Ishikawa (cell line): ENCODE results near the gene STK25.

Experiments used
- CEBPB ChIP-seq: IDR thresholded peaks from 2 replicates; pipeline ENCODE4 v1.6.1; 2012
- CREB1 ChIP-seq: IDR thresholded peaks from 2 replicates; pipeline ENCODE4 v1.6.1; 2012; ENCODE audit warnings: low read depth
- EGR1 ChIP-seq: IDR thresholded peaks from 2 replicates; pipeline ENCODE4 v1.6.1; 2012
- EP300 ChIP-seq: IDR thresholded peaks from 2 replicates; pipeline ENCODE4 v1.6.1; 2012; ENCODE audit warnings: borderline replicate concordance
- FOXM1 ChIP-seq: IDR thresholded peaks from 2 replicates; pipeline ENCODE4 v1.6.1; 2012; ENCODE audit warnings: low read depth, borderline replicate concordance
- MAX ChIP-seq: IDR thresholded peaks from 2 replicates; pipeline ENCODE4 v1.6.1; 2012
- NFIC ChIP-seq: IDR thresholded peaks from 2 replicates; pipeline ENCODE4 v1.6.1; 2012
- TAF1 ChIP-seq: IDR thresholded peaks from 2 replicates; pipeline ENCODE4 v1.6.1; 2012; ENCODE audit warnings: low read depth, mild to moderate bottlenecking
- TCF12 ChIP-seq: IDR thresholded peaks from 2 replicates; pipeline ENCODE4 v1.6.1; 2012; ENCODE audit warnings: low read depth
- TEAD4 ChIP-seq: IDR thresholded peaks from 2 replicates; pipeline ENCODE4 v1.6.1; 2012
- YY1 ChIP-seq: IDR thresholded peaks from 2 replicates; pipeline ENCODE4 v1.6.1; 2012; ENCODE audit warnings: low read depth
- ZBTB7A ChIP-seq: IDR thresholded peaks from 2 replicates; pipeline ENCODE4 v1.6.1; 2012; ENCODE audit warnings: low read depth
- TF ChIP-seq, protein P1 (sequence below): IDR thresholded peaks from 2 replicates; pipeline ENCODE4 v1.6.1; 2012
- TF ChIP-seq, protein P2 (sequence below): IDR thresholded peaks from 2 replicates; pipeline ENCODE4 v1.6.1; 2012; ENCODE audit warnings: low read depth, mild to moderate bottlenecking

STK25 gene

GRCh38 chr2:241550616-241551580, 42.5 kb upstream of the STK25 start:
- TF ChIP-seq TCF12 (no peak), EP300 (no peak)
- TF ChIP-seq, protein P1, sequence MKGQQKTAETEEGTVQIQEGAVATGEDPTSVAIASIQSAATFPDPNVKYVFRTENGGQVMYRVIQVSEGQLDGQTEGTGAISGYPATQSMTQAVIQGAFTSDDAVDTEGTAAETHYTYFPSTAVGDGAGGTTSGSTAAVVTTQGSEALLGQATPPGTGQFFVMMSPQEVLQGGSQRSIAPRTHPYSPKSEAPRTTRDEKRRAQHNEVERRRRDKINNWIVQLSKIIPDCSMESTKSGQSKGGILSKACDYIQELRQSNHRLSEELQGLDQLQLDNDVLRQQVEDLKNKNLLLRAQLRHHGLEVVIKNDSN = 0 out of 2 replicates have a peak, but pooled peaks have one; percentile 11

DNA sequence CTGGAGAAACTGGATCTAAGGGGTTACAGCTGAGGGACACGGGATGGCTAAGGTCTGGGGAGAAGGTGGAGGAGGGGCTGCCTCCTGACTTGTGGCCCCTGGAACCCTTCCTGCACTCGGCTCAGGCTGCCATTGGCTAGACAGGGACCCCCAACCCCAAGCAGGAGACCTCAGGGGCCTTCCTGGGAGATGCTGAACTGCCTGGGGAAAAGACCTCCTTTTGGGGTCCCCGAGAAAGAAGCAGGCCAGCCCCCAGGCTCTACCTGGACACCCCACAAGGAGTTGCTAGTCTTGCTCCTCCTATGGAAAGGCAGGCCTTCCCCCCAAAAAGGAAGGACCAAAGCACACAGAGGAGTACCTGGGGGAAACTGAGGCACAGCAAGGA, 40.1 kb upstream of the STK25 start:
- TF ChIP-seq FOXM1 (no peak), CREB1 (no peak), NFIC (no peak), TEAD4 (no peak), EP300 (no peak), ZBTB7A (no peak), CEBPB (no peak), TCF12 (no peak)
- TF ChIP-seq, protein P1 = no peak

- no peak for TF ChIP-seq TEAD4
- TF ChIP-seq YY1 = no peak
- TF ChIP-seq TCF12 = no peak
- no peak for TF ChIP-seq CEBPB
- TF ChIP-seq EP300 = no peak
- no peak for TF ChIP-seq EGR1
- no peak for TF ChIP-seq NFIC
- no peak for TF ChIP-seq MAX
- no peak for TF ChIP-seq ZBTB7A
- TF ChIP-seq, protein P2, sequence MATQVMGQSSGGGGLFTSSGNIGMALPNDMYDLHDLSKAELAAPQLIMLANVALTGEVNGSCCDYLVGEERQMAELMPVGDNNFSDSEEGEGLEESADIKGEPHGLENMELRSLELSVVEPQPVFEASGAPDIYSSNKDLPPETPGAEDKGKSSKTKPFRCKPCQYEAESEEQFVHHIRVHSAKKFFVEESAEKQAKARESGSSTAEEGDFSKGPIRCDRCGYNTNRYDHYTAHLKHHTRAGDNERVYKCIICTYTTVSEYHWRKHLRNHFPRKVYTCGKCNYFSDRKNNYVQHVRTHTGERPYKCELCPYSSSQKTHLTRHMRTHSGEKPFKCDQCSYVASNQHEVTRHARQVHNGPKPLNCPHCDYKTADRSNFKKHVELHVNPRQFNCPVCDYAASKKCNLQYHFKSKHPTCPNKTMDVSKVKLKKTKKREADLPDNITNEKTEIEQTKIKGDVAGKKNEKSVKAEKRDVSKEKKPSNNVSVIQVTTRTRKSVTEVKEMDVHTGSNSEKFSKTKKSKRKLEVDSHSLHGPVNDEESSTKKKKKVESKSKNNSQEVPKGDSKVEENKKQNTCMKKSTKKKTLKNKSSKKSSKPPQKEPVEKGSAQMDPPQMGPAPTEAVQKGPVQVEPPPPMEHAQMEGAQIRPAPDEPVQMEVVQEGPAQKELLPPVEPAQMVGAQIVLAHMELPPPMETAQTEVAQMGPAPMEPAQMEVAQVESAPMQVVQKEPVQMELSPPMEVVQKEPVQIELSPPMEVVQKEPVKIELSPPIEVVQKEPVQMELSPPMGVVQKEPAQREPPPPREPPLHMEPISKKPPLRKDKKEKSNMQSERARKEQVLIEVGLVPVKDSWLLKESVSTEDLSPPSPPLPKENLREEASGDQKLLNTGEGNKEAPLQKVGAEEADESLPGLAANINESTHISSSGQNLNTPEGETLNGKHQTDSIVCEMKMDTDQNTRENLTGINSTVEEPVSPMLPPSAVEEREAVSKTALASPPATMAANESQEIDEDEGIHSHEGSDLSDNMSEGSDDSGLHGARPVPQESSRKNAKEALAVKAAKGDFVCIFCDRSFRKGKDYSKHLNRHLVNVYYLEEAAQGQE = no peak
Observed at GRCh38 chr2:241547781-241548450, 39.5 kb upstream of the STK25 start.

DNA sequence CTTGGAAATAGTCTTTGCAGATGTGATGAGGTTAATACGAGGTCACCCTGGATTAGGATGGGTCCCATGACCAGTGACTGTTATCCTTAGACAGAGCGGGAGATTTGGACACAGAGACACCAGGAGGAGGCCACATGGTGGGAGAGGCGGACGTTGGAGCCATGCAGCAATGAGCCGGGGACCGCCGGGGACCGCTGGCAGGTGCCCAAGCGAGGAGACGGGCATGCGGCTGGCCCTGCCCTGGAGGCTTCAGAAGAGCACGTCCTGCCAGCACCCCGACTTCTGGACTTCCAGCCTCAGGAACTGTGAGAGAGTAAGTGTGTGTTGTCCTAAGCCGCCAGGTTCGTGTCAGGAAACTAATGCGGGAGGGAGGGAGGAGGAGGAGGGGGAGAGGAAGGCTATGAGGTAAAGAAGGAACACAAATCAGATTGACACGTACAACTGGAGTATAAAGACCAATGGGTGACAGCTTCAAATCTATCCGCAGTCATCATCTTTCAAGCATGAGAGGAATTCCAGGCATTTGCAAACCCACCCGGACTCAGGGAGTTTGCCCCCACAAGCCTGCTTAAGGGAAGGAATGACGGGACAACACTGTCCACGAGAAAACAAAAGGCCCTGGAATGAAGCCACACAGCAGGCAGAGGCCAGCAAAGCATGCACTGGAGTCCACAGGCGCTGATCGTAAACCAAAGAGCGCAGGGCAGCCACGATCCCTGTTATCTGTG, 38.6 kb upstream of the STK25 start:
- no peak for TF ChIP-seq YY1
- TF ChIP-seq TEAD4 = peak; percentile 77; the same call in 1 of the 2 replicates
- no peak for TF ChIP-seq ZBTB7A
- TF ChIP-seq EP300 = 0 out of 2 replicates have a peak, but pooled peaks have one; percentile 9
- 0 out of 2 replicates have a peak, but pooled peaks have one; percentile 10 for TF ChIP-seq MAX

- TF ChIP-seq TCF12 (no peak), TAF1 (no peak), YY1 (no peak), CEBPB (no peak), FOXM1 (no peak), ZBTB7A (no peak), TEAD4 (no peak), CREB1 (no peak)
- TF ChIP-seq, protein P2 = no peak
Observed at GRCh38 chr2:241545523-241546473, 37.4 kb upstream of the STK25 start.
